ENCODE measurements around the gene C1QTNF6. TPM values are rescaled to one million over a fixed set of nuclear protein-coding genes. Genes with fewer than 3 reads are reported as not detected.

The C1QTNF6 gene
- total and polyA plus RNA-seq, 7 experiments from 2014 or later: 1.1 to 27.6 (median 14.5) TPM

DNA sequence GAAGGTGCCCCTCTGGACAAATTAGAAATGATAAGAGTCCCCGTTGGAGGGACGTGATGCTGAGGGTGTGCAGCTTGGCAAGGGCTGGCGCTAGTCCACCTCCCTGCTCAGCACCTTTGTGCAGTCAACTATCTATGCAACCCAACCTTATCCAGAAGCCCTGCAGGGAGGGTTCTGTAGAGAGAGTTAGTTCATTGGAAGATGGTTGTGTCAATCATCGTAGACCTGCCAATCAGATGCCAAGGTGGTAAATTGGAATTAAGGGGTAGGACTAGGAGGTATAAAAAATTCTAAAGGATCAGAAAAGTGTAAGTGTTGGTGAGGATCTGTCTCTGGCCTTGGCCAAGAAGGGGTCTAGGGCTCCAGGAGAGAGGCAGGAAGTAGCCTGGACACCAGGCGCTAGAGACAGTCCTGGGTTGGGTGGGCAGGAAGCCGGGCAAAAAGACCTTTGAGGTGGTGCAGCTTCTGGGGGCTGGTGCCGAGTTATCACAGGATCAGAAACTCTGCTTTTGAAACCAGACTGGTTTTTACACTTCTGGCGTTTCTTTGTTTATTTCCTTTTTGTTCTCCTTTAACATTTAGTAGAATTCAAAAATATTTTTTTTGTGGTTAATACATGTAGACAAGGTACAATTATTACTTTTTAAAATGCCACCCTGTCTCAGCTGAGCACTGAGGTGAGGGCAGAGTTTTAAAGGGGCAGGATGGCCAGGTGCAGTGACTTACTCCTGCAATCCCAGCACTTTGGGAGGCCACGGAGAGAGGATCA, 1.6 kb downstream of the C1QTNF6 start:
- DNase-seq (peak in 7 of 9 donors; percentile 52 to 79 (median 68)), ATAC-seq (peak; percentile 89)
- CTCF ChIA-PET: interaction anchor here (1.6 kb wide), 1 partner anchor 21 kb away, joined by 6 read pairs; no protein-coding TSS in a partner anchor
- Mint-ChIP-seq H3K27ac (peak overlapping the region; percentile 33 to 92 (median 71)), H3K27me3 (no peaks in the 10 kb centered on the region), H3K36me3 (peaks cover 0 to 11% (median 6%) of the 10 kb centered on the region in 5 donors), H3K9me3 (no peaks in the 10 kb centered on the region), H3K4me1 (peaks cover 11 to 51% (median 27%) of the 10 kb centered on the region in 7 donors), H3K4me3 (peak overlapping the region; percentile 39 to 82 (median 76))
- Histone ChIP-seq H3K4me3 (ENCODE audit: low read length) (peak overlapping the region; percentile 7), H3K27ac (ENCODE audit: low read depth, low read length) (no peak overlapping the region), H3K27me3 (ENCODE audit: control insufficient read depth in 2 of 2, insufficient read depth in 2 of 2, low read length in 2 of 2) (no peaks in the 10 kb centered on the region), H3K4me1 (ENCODE audit: control insufficient read depth in 2 of 2, insufficient read depth in 2 of 2, low read length in 2 of 2) (peaks cover 14 to 63% of the 10 kb centered on the region in 2 donors), H3K36me3 (ENCODE audit: control insufficient read depth in 2 of 3, insufficient read depth in 3 of 3, low read length in 3 of 3) (no peaks in the 10 kb centered on the region), H3K9me3 (ENCODE audit: control insufficient read depth in 2 of 3, low read length in 3 of 3) (no peaks in the 10 kb centered on the region)
- intact Hi-C loops (cut with micrococcal nuclease): loop anchor here in 1 of 2 donors (1.0 kb wide), 1 partner anchor 8 kb away; no protein-coding TSS in a partner anchor
- POLR2A ChIA-PET: interaction anchor here (1.0 kb wide), 1 partner anchor 67 kb away, joined by 3 read pairs; no protein-coding TSS in a partner anchor

DNA sequence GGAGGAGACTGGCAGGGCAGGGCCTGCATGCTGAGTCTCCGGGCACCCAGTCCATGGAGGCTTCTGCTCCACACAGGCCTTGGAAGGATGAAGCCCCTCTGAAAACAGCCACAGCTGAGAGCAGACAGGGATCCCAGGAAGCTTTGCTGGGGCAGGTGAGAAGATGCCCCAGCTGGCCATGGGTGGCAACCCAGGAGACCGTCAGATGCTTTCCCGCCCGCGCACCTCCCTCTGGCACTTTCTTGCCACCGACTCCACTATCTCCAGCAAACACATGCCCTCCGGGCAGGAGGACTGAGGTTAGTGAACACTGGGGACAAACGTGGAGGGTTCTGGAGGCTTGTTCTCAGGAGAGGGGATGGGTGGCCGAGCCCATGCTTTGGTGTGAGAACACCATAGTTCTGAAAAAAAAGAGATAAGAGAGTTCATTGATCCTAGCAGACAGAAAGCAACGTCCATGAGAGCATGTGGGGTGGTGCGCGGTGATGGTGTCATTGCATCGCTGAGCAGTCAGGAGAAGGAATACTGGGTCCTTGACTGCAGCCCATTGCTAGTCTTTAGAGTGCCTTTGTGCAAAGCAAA, 2.3 kb downstream of the C1QTNF6 start:
- ATAC-seq (no peak), DNase-seq (no peak)
- H3K36me3 ChIP-seq (ENCODE audit: control insufficient read depth in 2 of 3, insufficient read depth in 3 of 3, low read length in 3 of 3): no peaks in the 10 kb centered on the region
- intact Hi-C loops (cut with micrococcal nuclease): loop anchor here in 1 of 2 donors (1.0 kb wide), 1 partner anchor 9 kb away; no protein-coding TSS in a partner anchor
- peaks cover 14 to 63% of the 10 kb centered on the region in 2 donors for H3K4me1 ChIP-seq (ENCODE audit: control insufficient read depth in 2 of 2, insufficient read depth in 2 of 2, low read length in 2 of 2)
- H3K4me3 ChIP-seq (ENCODE audit: low read length): no peak overlapping the region
- POLR2A ChIA-PET: interaction anchor here (1.0 kb wide), 1 partner anchor 66 kb away, joined by 3 read pairs; no protein-coding TSS in a partner anchor
- CTCF ChIA-PET: no interaction called here
- H3K9me3 ChIP-seq (ENCODE audit: control insufficient read depth in 2 of 3, low read length in 3 of 3): no peaks in the 10 kb centered on the region
- Mint-ChIP-seq H3K9me3 (no peaks in the 10 kb centered on the region), H3K27ac (peak overlapping the region in 4 of 9 donors; percentile 37 to 92 (median 74)), H3K4me1 (peaks cover 11 to 51% (median 27%) of the 10 kb centered on the region in 7 donors), H3K4me3 (peak overlapping the region in 8 of 10 donors; percentile 45 to 82 (median 78)), H3K36me3 (peaks cover 0 to 9% (median 6%) of the 10 kb centered on the region in 5 donors), H3K27me3 (no peaks in the 10 kb centered on the region)
- H3K27me3 ChIP-seq (ENCODE audit: control insufficient read depth in 2 of 2, insufficient read depth in 2 of 2, low read length in 2 of 2): no peaks in the 10 kb centered on the region
- H3K27ac ChIP-seq (ENCODE audit: low read depth, low read length): no peak overlapping the region

DNA sequence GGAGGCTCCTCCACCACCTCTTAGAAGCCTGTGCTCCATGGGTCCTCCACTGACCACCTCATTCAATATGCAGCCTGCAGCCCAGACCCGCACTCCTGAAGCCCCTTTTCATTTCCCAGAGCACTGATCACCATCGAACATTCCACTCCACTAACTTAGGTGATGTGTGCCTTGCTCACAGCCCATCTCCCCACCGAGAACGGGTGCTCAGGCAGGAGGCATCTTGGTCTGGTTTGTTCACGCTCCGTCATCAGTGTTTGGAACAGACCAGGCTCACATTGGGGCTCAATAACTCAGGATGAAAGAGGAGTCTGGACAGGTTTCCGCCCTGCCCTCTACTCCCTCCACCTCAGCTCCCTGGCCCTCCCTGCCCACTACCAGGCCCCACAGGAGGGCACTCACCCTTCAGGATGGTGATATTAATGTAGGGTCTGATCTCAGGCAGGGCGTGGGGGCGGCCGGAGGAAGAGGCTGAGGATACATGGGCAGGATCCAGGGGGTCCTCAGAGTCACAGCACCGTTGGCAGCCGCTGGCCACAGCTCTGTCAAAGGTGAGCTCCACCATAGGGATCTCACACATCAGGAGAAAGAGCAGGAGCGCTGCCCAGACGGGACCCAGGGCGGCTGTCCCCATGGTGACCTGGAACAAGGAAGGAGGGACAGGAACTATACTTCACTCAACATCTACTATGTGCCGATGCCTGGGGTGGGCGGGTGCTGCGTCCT, 3.1 kb downstream of the C1QTNF6 start:
- DNase-seq: no peak
- peak overlapping the region in 4 of 9 donors; percentile 13 to 92 (median 50) for H3K27ac Mint-ChIP-seq
- Histone ChIP-seq H3K9me3 (ENCODE audit: control insufficient read depth in 2 of 3, low read length in 3 of 3) (no peaks in the 10 kb centered on the region), H3K27me3 (ENCODE audit: control insufficient read depth in 2 of 2, insufficient read depth in 2 of 2, low read length in 2 of 2) (no peaks in the 10 kb centered on the region), H3K4me3 (ENCODE audit: low read length) (no peak overlapping the region), H3K27ac (ENCODE audit: low read depth, low read length) (no peak overlapping the region), H3K4me1 (ENCODE audit: control insufficient read depth in 2 of 2, insufficient read depth in 2 of 2, low read length in 2 of 2) (peaks cover 14 to 63% of the 10 kb centered on the region in 2 donors), H3K36me3 (ENCODE audit: control insufficient read depth in 2 of 3, insufficient read depth in 3 of 3, low read length in 3 of 3) (no peaks in the 10 kb centered on the region)
- CTCF ChIA-PET: no interaction called here
- H3K36me3 Mint-ChIP-seq: peaks cover 0 to 6% (median 6%) of the 10 kb centered on the region in 5 donors
- POLR2A ChIA-PET: no interaction called here
- intact Hi-C loops (cut with micrococcal nuclease): no loop called here
- H3K4me3 Mint-ChIP-seq: peak overlapping the region in 2 of 10 donors; percentile 67 to 80
- ATAC-seq: no peak
- no peaks in the 10 kb centered on the region for H3K27me3 Mint-ChIP-seq
- peaks cover 11 to 51% (median 27%) of the 10 kb centered on the region in 7 donors for H3K4me1 Mint-ChIP-seq
- no peaks in the 10 kb centered on the region for H3K9me3 Mint-ChIP-seq

DNA sequence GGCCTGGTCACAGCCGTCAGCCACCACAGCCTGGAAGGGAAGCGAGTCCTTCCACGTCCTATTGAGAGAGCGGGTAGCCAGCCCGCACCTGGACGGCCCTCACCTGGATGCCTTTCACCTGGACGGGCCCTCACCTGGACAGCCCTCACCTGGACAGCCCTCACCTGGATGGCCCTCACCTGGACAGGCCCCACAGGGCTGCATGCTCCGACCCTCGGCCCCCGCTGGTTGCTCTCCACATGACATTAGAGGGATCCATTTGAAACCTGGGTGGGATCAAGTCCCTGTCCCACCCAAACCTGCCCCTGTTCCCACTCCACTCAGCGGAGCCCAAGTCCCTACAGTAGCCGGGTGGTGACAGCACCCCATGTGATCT, 3.7 kb downstream of the C1QTNF6 start:
- H3K27ac Mint-ChIP-seq: peak overlapping the region in 1 of 9 donors; percentile 92
- DNase-seq: no peak
- no peak overlapping the region for H3K4me3 Mint-ChIP-seq
- H3K27me3 Mint-ChIP-seq: no peaks in the 10 kb centered on the region
- Histone ChIP-seq H3K4me1 (ENCODE audit: control insufficient read depth in 2 of 2, insufficient read depth in 2 of 2, low read length in 2 of 2) (peaks cover 14 to 62% of the 10 kb centered on the region in 2 donors), H3K4me3 (ENCODE audit: low read length) (no peak overlapping the region), H3K9me3 (ENCODE audit: control insufficient read depth in 2 of 3, low read length in 3 of 3) (no peaks in the 10 kb centered on the region), H3K27ac (ENCODE audit: low read depth, low read length) (no peak overlapping the region), H3K36me3 (ENCODE audit: control insufficient read depth in 2 of 3, insufficient read depth in 3 of 3, low read length in 3 of 3) (no peaks in the 10 kb centered on the region), H3K27me3 (ENCODE audit: control insufficient read depth in 2 of 2, insufficient read depth in 2 of 2, low read length in 2 of 2) (no peaks in the 10 kb centered on the region)
- intact Hi-C loops (cut with micrococcal nuclease): no loop called here
- CTCF ChIA-PET: interaction anchor here (0.6 kb wide), 1 partner anchor 700 kb away, joined by 5 read pairs; no protein-coding TSS in a partner anchor
- POLR2A ChIA-PET: no interaction called here
- ATAC-seq: no peak
- H3K4me1 Mint-ChIP-seq: peaks cover 11 to 48% (median 27%) of the 10 kb centered on the region in 7 donors
- H3K36me3 Mint-ChIP-seq: peaks cover 0 to 5% (median 2%) of the 10 kb centered on the region in 5 donors
- no peaks in the 10 kb centered on the region for H3K9me3 Mint-ChIP-seq

DNA sequence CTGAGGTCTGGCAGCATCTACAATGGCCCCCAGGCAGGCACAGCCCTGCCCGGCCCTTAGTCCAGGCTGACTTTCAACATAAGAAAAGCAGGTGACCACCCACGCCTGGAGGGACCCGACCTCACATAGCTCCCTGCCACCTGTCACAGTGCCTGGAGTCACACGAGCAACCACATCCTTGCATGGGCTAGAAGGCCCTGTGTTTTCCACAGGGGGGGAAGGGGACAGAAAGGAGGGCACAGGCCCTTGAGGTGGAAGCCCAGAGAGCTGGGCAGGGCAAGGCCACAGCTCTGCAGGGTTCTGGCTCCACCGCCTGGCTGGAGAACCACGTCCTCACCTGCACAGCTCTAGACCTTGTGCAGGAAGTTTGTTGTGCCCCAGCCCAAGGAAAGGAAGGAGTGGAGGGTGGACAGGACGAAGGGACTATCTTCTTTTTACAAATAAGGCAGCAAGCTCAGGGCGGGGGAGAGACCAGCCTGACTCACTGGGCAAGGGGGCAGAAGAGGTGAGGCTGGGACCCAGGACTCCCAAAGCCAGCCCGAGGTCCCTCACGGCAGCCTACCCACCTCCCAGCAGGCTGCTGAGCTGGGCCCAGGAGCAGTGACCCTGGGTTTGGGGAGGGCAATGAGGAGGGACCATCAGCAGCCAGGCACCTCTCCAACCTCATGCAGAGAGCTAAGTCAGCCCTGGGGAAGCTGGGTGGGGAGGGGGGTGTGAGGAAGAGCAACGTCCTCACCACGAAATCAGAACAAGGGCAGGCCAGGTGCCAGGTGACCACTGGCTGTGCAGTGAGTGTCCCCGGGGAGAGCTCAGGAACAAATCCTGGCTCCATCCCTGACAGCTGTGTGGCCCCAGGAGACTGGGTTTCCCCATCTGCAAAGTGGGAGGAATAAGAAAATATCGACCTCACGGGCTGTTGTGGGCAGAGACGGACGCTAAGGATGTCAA, 4.3 kb downstream of the C1QTNF6 start:
- Histone ChIP-seq H3K4me1 (ENCODE audit: control insufficient read depth in 2 of 2, insufficient read depth in 2 of 2, low read length in 2 of 2) (peaks cover 14 to 56% of the 10 kb centered on the region in 2 donors), H3K27ac (ENCODE audit: low read depth, low read length) (no peak overlapping the region), H3K4me3 (ENCODE audit: low read length) (no peak overlapping the region), H3K27me3 (ENCODE audit: control insufficient read depth in 2 of 2, insufficient read depth in 2 of 2, low read length in 2 of 2) (no peaks in the 10 kb centered on the region), H3K9me3 (ENCODE audit: control insufficient read depth in 2 of 3, low read length in 3 of 3) (no peaks in the 10 kb centered on the region), H3K36me3 (ENCODE audit: control insufficient read depth in 2 of 3, insufficient read depth in 3 of 3, low read length in 3 of 3) (no peaks in the 10 kb centered on the region)
- H3K27me3 Mint-ChIP-seq: no peaks in the 10 kb centered on the region
- ATAC-seq (no peak), DNase-seq (no peak)
- H3K27ac Mint-ChIP-seq: peak overlapping the region in 3 of 9 donors; percentile 34 to 36 (median 35)
- intact Hi-C loops (cut with micrococcal nuclease): no loop called here
- POLR2A ChIA-PET: interaction anchor here (0.6 kb wide), 1 partner anchor 276 kb away, joined by 4 read pairs; no protein-coding TSS in a partner anchor
- no peaks in the 10 kb centered on the region for H3K9me3 Mint-ChIP-seq
- H3K4me1 Mint-ChIP-seq: peaks cover 11 to 42% (median 25%) of the 10 kb centered on the region in 7 donors
- peaks cover 0 to 3% (median 0%) of the 10 kb centered on the region in 5 donors for H3K36me3 Mint-ChIP-seq
- no peak overlapping the region for H3K4me3 Mint-ChIP-seq
- CTCF ChIA-PET: interaction anchor here (0.6 kb wide), 2 partner anchors 14 to 699 kb away, joined by 4 to 5 read pairs; no protein-coding TSS in a partner anchor

Measured in naive thymus-derived CD4-positive, alpha-beta T cell (primary cell).